GOT3 (cell line): ENCODE measurements around the gene OR4A47.
"Not testable (repeated sequence)": the region's sequence is repeated elsewhere in the genome, so short reads cannot be mapped to it uniquely, and the experiment has no call there.

Experiments
- DNase-seq: peaks from one replicate; lab custom pipeline; 2025; ENCODE audit warnings: mixed read lengths; lab: John Stamatoyannopoulos, UW

OR4A47 gene

GRCh38 chr11:48488493-48488892, at the start of gene OR4A47:
TSS of gene OR4A47 (plus strand) at chr11:48488793. CDS start at chr11:48488793, 0 bp downstream.
- not testable (repeated sequence) for DNase-seq

DNA sequence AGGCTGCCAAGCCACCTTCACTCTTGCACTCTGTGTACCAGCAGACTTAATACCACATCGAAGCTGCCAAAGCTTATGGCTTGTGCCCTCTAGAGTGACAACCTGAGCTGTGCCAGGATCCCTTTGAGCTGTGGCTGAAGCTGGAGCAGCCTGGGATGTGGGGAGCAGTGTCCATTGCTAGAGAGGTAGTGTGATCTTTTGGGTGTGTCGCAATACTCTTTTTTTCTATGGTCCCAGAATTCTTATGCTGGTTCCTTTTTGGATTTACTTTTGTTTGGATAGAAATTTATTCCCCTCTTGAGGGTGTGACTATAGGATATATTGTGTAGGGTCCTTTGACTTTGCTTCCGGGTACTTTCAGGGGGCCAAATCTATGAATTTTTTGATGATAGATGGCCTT, 32.7 kb upstream of the OR4A47 start:
- DNase-seq: not testable (repeated sequence)

- not testable (repeated sequence) for DNase-seq
Measured at GRCh38 chr11:48473966-48474365, 14.6 kb upstream of the OR4A47 start.

DNA sequence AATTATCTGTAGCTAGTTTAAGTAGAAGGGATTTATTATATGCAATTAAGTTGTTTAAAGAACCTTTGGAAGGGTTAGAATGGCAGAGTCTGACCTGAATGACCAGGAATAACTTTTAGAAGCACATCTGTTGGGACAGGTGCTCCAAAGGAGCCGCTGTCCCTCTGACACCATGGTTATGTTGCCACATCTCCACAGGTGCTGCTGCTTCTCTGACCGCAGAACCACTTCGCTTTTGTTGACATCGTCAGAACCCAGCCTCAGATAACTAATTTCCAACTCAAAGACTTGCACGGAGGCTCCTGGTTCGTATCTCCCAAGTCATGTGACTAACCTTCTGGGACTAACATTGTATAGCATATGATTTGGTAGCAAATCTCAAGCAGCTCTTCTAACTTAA, 13.9 kb upstream of the OR4A47 start:
- DNase-seq: not testable (repeated sequence)

GRCh38 chr11:48506169-48506568, 17.6 kb downstream of the OR4A47 start:
- DNase-seq: not testable (repeated sequence)

GRCh38 chr11:48538991-48539390, 50.4 kb downstream of the OR4A47 start:
- no peak for DNase-seq
